DOHH2 (cell line): ENCODE measurements around the gene RPS23.

Experiments
- CTCF ChIP-seq: fragments of 200-600 bp; sonication (generic); IDR thresholded peaks from one replicate; pipeline ENCODE4 v1.5.1; 2014; ENCODE audit warnings: antibody characterized with exemption, mild to moderate bottlenecking, low read depth, low read length; ENCODE audit not compliant: poor library complexity, severe bottlenecking
- EZH2phosphoT487 ChIP-seq: fragments of 200-600 bp; sonication (generic); IDR thresholded peaks from 2 replicates; pipeline ENCODE4 v1.6.1; 2017; ENCODE audit warnings: borderline replicate concordance, mild to moderate bottlenecking, antibody characterized with exemption, low read length, moderate library complexity, mixed read lengths

GRCh38 chr5:82246960-82247574 lies 31.1 kb downstream of the RPS23 start:
- no peak for TF ChIP-seq CTCF
- TF ChIP-seq EZH2phosphoT487 = no peak
